Measurements from ENCODE around the gene FNBP1. TPM values are rescaled to one million over a fixed set of nuclear protein-coding genes. Genes with fewer than 3 reads are reported as not detected.

The FNBP1 gene
- total and polyA plus RNA-seq, 2 experiments from 2014 or later: 19.5 to 21.0 TPM

DNA sequence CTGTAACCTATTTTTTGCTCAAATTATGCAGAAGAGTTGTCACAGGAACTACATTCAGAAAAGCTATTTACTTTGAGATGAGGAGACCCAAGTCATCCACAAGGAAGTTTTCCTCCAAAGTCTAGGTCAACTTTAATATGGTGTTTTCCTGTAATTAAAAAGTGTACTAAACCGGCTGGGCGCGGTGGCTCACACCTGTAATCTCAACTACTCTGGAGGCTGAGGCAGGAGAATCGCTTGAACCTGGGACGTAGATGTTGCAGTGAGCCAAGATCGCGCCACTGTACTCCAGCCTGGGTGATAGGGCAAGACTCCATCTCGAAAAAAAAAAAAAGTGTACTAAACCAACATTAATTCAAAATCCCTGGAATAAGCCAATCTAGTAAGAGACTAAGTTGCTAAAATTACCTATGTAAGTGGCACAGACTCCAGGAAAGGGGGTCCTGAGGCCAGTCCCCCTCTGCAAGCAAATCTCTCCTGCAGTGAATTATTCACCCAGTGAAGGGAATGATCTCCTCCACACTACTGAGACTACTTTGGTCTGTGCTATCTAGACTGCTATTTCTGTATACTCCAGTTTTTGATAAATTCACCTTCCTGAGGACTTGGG is 38.9 kb downstream of the FNBP1 start:
- Histone ChIP-seq H3K4me1 (ENCODE audit: insufficient read depth) (no peaks in the 10 kb centered on the region), H3K27ac (no peak overlapping the region), H3K79me2 (peaks cover 60% of the 10 kb centered on the region), H3K9me2 (replicated peaks; ENCODE audit: insufficient read depth) (no peaks in the 10 kb centered on the region), H3K27me3 (no peaks in the 10 kb centered on the region), H3K4me2 (no peak overlapping the region), H2AFZ (no peak overlapping the region), H3K36me3 (replicated peaks; ENCODE audit: insufficient read depth, low read depth) (no peaks in the 10 kb centered on the region), H3K9me3 (ENCODE audit: low read depth) (no peaks in the 10 kb centered on the region), H3K4me3 (no peak overlapping the region), H4K20me1 (ENCODE audit: insufficient read depth, poor library complexity, severe bottlenecking) (no peaks in the 10 kb centered on the region)
- DNase-seq (ENCODE audit: low spot score): no peak
- TF ChIP-seq EZH2phosphoT487 (IDR thresholded peaks at IDR 0.05; ENCODE audit: low read depth, severe bottlenecking, unreplicated experiment) (no peak), EZH2 (IDR thresholded peaks at IDR 0.05; ENCODE audit: borderline replicate concordance) (no peak)
- TF ChIP-seq, protein P1, sequence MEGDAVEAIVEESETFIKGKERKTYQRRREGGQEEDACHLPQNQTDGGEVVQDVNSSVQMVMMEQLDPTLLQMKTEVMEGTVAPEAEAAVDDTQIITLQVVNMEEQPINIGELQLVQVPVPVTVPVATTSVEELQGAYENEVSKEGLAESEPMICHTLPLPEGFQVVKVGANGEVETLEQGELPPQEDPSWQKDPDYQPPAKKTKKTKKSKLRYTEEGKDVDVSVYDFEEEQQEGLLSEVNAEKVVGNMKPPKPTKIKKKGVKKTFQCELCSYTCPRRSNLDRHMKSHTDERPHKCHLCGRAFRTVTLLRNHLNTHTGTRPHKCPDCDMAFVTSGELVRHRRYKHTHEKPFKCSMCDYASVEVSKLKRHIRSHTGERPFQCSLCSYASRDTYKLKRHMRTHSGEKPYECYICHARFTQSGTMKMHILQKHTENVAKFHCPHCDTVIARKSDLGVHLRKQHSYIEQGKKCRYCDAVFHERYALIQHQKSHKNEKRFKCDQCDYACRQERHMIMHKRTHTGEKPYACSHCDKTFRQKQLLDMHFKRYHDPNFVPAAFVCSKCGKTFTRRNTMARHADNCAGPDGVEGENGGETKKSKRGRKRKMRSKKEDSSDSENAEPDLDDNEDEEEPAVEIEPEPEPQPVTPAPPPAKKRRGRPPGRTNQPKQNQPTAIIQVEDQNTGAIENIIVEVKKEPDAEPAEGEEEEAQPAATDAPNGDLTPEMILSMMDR (IDR thresholded peaks at IDR 0.05; ENCODE audit: poor library complexity): no peak
- WGBS (ENCODE audit: low lambda C conversion rate, missing lambda C conversion rate): 98% methylated on average over 8 of the region's 8 CpGs

- H3K27ac ChIP-seq: no peak overlapping the region
- no peak for DNase-seq (ENCODE audit: low spot score)
- no peak overlapping the region for H2AFZ ChIP-seq
- peaks cover 53% of the 10 kb centered on the region for H3K79me2 ChIP-seq
- no peaks in the 10 kb centered on the region for H3K36me3 ChIP-seq (replicated peaks; ENCODE audit: insufficient read depth, low read depth)
- no peaks in the 10 kb centered on the region for H3K4me1 ChIP-seq (ENCODE audit: insufficient read depth)
- H3K9me3 ChIP-seq (ENCODE audit: low read depth): no peaks in the 10 kb centered on the region
- H3K9me2 ChIP-seq (replicated peaks; ENCODE audit: insufficient read depth): no peaks in the 10 kb centered on the region
- no peak overlapping the region for H3K4me2 ChIP-seq
- H3K27me3 ChIP-seq: no peaks in the 10 kb centered on the region
- H3K4me3 ChIP-seq: no peak overlapping the region
- TF ChIP-seq EZH2 (IDR thresholded peaks at IDR 0.05; ENCODE audit: borderline replicate concordance) (no peak), EZH2phosphoT487 (IDR thresholded peaks at IDR 0.05; ENCODE audit: low read depth, severe bottlenecking, unreplicated experiment) (no peak)
- TF ChIP-seq, protein P1 (IDR thresholded peaks at IDR 0.05; ENCODE audit: poor library complexity): no peak
- 96% methylated on average over 5 of the region's 5 CpGs for WGBS (ENCODE audit: low lambda C conversion rate, missing lambda C conversion rate)
- no peaks in the 10 kb centered on the region for H4K20me1 ChIP-seq (ENCODE audit: insufficient read depth, poor library complexity, severe bottlenecking)
Measured at GRCh38 chr9:130002320-130002719, 40.7 kb downstream of the FNBP1 start.

DNA sequence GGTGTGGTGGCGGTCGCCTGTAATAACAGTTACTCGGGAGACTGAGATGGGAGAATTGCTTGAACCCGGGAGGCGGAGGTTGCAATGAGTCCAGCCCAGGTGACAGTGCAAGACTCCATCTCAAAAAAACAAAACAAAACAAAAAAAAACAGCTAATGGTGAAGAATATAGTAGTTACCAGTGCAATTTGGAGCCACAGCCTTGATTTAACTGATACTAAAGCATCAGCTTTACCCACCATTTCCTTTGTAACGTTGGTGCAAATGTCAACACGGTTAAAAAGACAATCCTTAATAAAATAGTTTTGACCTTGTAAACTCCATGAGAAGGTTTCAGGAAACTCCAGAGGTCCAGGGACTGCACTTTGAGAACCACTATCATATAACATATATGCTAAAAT is 41.8 kb downstream of the FNBP1 start:
- Histone ChIP-seq H4K20me1 (ENCODE audit: insufficient read depth, poor library complexity, severe bottlenecking) (no peaks in the 10 kb centered on the region), H3K36me3 (replicated peaks; ENCODE audit: insufficient read depth, low read depth) (no peaks in the 10 kb centered on the region), H3K79me2 (peaks cover 55% of the 10 kb centered on the region), H3K9me3 (ENCODE audit: low read depth) (no peaks in the 10 kb centered on the region), H3K4me1 (ENCODE audit: insufficient read depth) (no peaks in the 10 kb centered on the region), H3K27ac (no peak overlapping the region), H2AFZ (no peak overlapping the region), H3K4me2 (no peak overlapping the region), H3K9me2 (replicated peaks; ENCODE audit: insufficient read depth) (no peaks in the 10 kb centered on the region), H3K27me3 (no peaks in the 10 kb centered on the region), H3K4me3 (no peak overlapping the region)
- WGBS (ENCODE audit: low lambda C conversion rate, missing lambda C conversion rate): 81% methylated on average over 7 of the region's 7 CpGs
- DNase-seq (ENCODE audit: low spot score): no peak
- TF ChIP-seq EZH2phosphoT487 (IDR thresholded peaks at IDR 0.05; ENCODE audit: low read depth, severe bottlenecking, unreplicated experiment) (no peak), EZH2 (IDR thresholded peaks at IDR 0.05; ENCODE audit: borderline replicate concordance) (no peak)
- TF ChIP-seq, protein P1 (IDR thresholded peaks at IDR 0.05; ENCODE audit: poor library complexity): no peak

Data from hepatocyte (in vitro differentiated cells).